Nephron progenitor cell (in vitro differentiated cells): ENCODE measurements around the gene ANKRD6.

Experiments
- DNase-seq: peaks from one replicate; pipeline ENCODE4 v3.0.0; 2021
- H3K27ac Mint-ChIP-seq: 2 replicates; pipeline ENCODE4 v1.8.0; 2021; ENCODE audit warnings: mild to moderate bottlenecking, moderate library complexity, mixed read lengths
- H3K27me3 Mint-ChIP-seq: 2 replicates; pipeline ENCODE4 v1.8.0; 2021; ENCODE audit warnings: mild to moderate bottlenecking, low read depth, mixed read lengths; ENCODE audit not compliant: poor library complexity
- H3K36me3 Mint-ChIP-seq: 2 replicates; pipeline ENCODE4 v1.8.0; 2021; ENCODE audit warnings: low read depth, mixed read lengths
- H3K4me1 Mint-ChIP-seq: 2 replicates; pipeline ENCODE4 v1.8.0; 2021; ENCODE audit warnings: mixed read lengths
- H3K4me3 Mint-ChIP-seq: 2 replicates; pipeline ENCODE4 v1.8.0; 2021; ENCODE audit warnings: mild to moderate bottlenecking, moderate library complexity, mixed read lengths
- H3K9me3 Mint-ChIP-seq: 2 replicates; pipeline ENCODE4 v1.8.0; 2021; ENCODE audit warnings: mild to moderate bottlenecking, moderate library complexity, mixed read lengths
- CTCF ChIP-seq: fragments of 200-600 bp; sonication (generic); IDR thresholded peaks from 2 replicates; pipeline ENCODE4 v1.5.0; 2021; ENCODE audit warnings: antibody characterized with exemption

Gene ANKRD6

GRCh38 chr6:89681983-89682564, 249.1 kb downstream of the ANKRD6 start:
- TF ChIP-seq CTCF, result no peak
- Mint-ChIP-seq H3K36me3 (peaks cover 85% of the 10 kb centered on the region), H3K4me3 (no peak overlapping the region), H3K27ac (no peak overlapping the region), H3K4me1 (no peaks in the 10 kb centered on the region), H3K9me3 (no peaks in the 10 kb centered on the region), H3K27me3 (no peaks in the 10 kb centered on the region)
- DNase-seq, result no peak

GRCh38 chr6:89682991-89683390, 250.0 kb downstream of the ANKRD6 start:
- TF ChIP-seq CTCF, result no peak
- no peaks in the 10 kb centered on the region for H3K4me1 Mint-ChIP-seq
- H3K27ac Mint-ChIP-seq, result no peak overlapping the region
- no peaks in the 10 kb centered on the region for H3K27me3 Mint-ChIP-seq
- no peak overlapping the region for H3K4me3 Mint-ChIP-seq
- no peaks in the 10 kb centered on the region for H3K9me3 Mint-ChIP-seq
- H3K36me3 Mint-ChIP-seq, result peaks cover 88% of the 10 kb centered on the region
- DNase-seq, result no peak
